ENCODE measurements around the gene ITGB7.

DNA sequence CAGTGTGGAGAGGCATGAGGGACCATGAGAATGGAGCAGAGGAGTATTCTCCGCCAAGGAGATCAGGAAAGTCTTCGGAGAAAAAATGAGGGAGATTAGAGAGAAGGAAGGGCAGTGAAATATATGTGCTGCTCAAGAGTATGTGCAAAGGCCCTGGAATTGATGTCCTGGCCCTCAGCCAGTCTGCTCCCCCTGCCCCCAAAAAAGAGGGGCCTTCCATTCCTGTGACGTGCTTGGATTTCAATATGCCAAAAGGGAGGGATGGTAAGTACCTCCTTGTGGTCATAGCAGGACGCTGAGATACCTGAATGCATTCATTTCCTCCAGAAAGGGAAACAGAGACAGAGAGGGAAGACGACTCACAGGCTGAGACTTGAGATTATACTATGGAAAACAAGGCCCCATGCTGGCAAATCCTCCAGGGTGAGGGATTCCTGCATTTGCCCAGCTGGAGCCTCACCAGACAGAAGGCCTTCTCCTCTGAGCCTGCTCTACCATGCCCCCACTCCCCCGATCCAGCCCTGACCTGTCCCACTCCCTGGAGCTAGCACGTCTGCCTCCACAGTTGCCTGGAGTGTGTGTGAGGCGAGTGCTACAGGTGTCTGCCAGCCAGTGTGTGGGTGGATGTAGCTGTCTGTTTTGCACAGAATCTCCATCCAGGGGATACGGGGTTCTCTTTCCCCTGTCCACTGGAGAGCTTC is 28.8 kb upstream of the ITGB7 start:
- TF ChIP-seq GATA2 (IDR thresholded peaks at IDR 0.05; ENCODE audit: low read depth, low read length) (no peak), GATA3 (IDR thresholded peaks at IDR 0.05; ENCODE audit: low read depth, low read length) (no peak)

All from SH-SY5Y (cell line).